B cell (primary cell): ENCODE measurements around the gene IDH3A. TPM values are rescaled to one million over a fixed set of nuclear protein-coding genes. Genes with fewer than 3 reads are reported as not detected.

Source experiments
- ATAC-seq: fragments of 200-7000 bp; cut with Tn5 transposase; one replicate; pipeline ENCODE4 v1.10.0; 2021; ENCODE audit warnings: low read depth, mild to moderate bottlenecking, moderate number of reproducible peaks, moderate library complexity
- CTCF ChIA-PET: fragments of 350-600 bp; sonication (Branson Sonifier 250); formaldehyde crosslinking; loops from one replicate; lab custom pipeline; 2021; ENCODE audit warnings: antibody characterized with exemption, inconsistent platforms; lab: Charles Lee
- POLR2A ChIA-PET: fragments of 350-600 bp; sonication (Branson Sonifier 250); formaldehyde crosslinking; loops from one replicate; lab custom pipeline; 2021; ENCODE audit warnings: antibody characterized with exemption; lab: Charles Lee
- DNase-seq: peaks from one replicate; pipeline ENCODE4 v3.0.0; 2013
- H2AFZ ChIP-seq: 2 replicates; pipeline ENCODE4 v1.6.1; 2012; ENCODE audit warnings: mild to moderate bottlenecking, low read depth, low read length; ENCODE audit not compliant: insufficient read depth, poor library complexity, severe bottlenecking
- H3K27ac ChIP-seq, 2 donors: 1 replicate in 1 of 2; 2 replicates in 1 of 2; pipeline ENCODE4 v1.5.1; 2012 to 2013; ENCODE audit warnings: low read length in 2 of 2, mild to moderate bottlenecking in 2 of 2, moderate library complexity in 1 of 2
- H3K27me3 ChIP-seq, 4 experiments: fragments of 200-600 bp in 1 of 4; sonication (generic) in 1 of 4; replicated peaks in 1 of 4; 1 replicate in 2 of 4; 2 replicates in 2 of 4; pipeline versions ENCODE4 v1.6.1 to v1.7.0; 2013 to 2016; ENCODE audit warnings: low read length in 3 of 4, mild to moderate bottlenecking in 2 of 4, mixed read lengths in 1 of 4, moderate library complexity in 1 of 4; ENCODE audit not compliant: insufficient read depth in 4 of 4, control insufficient read depth in 3 of 4; ENCODE audit errors: control extremely low read depth in 1 of 4
- H3K36me3 ChIP-seq, 2 experiments: replicated peaks in 1 of 2; 1 replicate in 1 of 2; 2 replicates in 1 of 2; pipeline versions ENCODE4 v1.6.1 to v1.7.1; 2013; ENCODE audit warnings: low read length in 1 of 2; ENCODE audit not compliant: insufficient read depth in 2 of 2, control insufficient read depth in 1 of 2; ENCODE audit errors: control extremely low read depth in 1 of 2, extremely low read depth in 1 of 2
- H3K4me1 ChIP-seq, 2 donors: fragments of 200-600 bp in 1 of 2; sonication (generic) in 1 of 2; 1 replicate in 1 of 2; 2 replicates in 1 of 2; pipeline versions ENCODE4 v1.5.1 to v1.6.1; 2013 to 2017; ENCODE audit warnings: low read length in 2 of 2; ENCODE audit not compliant: control insufficient read depth in 2 of 2, insufficient read depth in 2 of 2
- H3K4me2 ChIP-seq: replicated peaks from 2 replicates; pipeline ENCODE3; 2012; ENCODE audit warnings: mild to moderate bottlenecking, low read depth, low read length; ENCODE audit not compliant: poor library complexity, severe bottlenecking
- H3K4me3 ChIP-seq, 5 experiments: fragments of 200-600 bp in 1 of 5; sonication (generic) in 1 of 5; 1 replicate in 3 of 5; 2 replicates in 2 of 5; pipeline versions ENCODE4 v1.5.1 to v1.7.0; 2011 to 2016; ENCODE audit warnings: low read length in 4 of 5, mild to moderate bottlenecking in 4 of 5, low read depth in 2 of 5, control low read depth in 1 of 5, moderate library complexity in 1 of 5; ENCODE audit not compliant: insufficient read depth in 1 of 5; ENCODE audit errors: control extremely low read depth in 1 of 5, extremely low read depth in 1 of 5
- H3K79me2 ChIP-seq: fragments of 200-600 bp; sonication (generic); one replicate; pipeline ENCODE4 v1.6.0; 2016; ENCODE audit warnings: low read length; ENCODE audit not compliant: control insufficient read depth, insufficient read depth
- H3K9ac ChIP-seq: fragments of 200-600 bp; sonication (generic); 2 replicates; pipeline ENCODE4 v1.6.1; 2017; ENCODE audit warnings: mild to moderate bottlenecking, low read length, moderate library complexity
- H3K9me3 ChIP-seq, 3 donors: one replicate each; pipeline versions ENCODE4 v1.6.1 to v1.7.1; 2013; ENCODE audit warnings: low read length in 2 of 3; ENCODE audit not compliant: control insufficient read depth in 2 of 3, insufficient read depth in 1 of 3; ENCODE audit errors: control extremely low read depth in 1 of 3
- H4K20me1 ChIP-seq: 2 replicates; pipeline ENCODE4 v1.6.0; 2012; ENCODE audit warnings: mild to moderate bottlenecking, low read length; ENCODE audit not compliant: insufficient read depth, control insufficient read depth, poor library complexity, severe bottlenecking
- H3K27ac Mint-ChIP-seq: one replicate; pipeline ENCODE4 v1.8.0; 2021; ENCODE audit warnings: mixed read lengths
- H3K27me3 Mint-ChIP-seq: one replicate; pipeline ENCODE4 v1.8.0; 2021; ENCODE audit warnings: mixed read lengths
- H3K4me1 Mint-ChIP-seq: one replicate; pipeline ENCODE4 v1.8.0; 2021; ENCODE audit warnings: mixed read lengths
- H3K4me3 Mint-ChIP-seq: one replicate; pipeline ENCODE4 v1.8.0; 2021; ENCODE audit warnings: mixed read lengths
- H3K9me3 Mint-ChIP-seq: one replicate; pipeline ENCODE4 v1.8.0; 2022; ENCODE audit warnings: mixed read lengths; ENCODE audit not compliant: insufficient read depth
- EZH2 ChIP-seq: IDR thresholded peaks from 2 replicates; pipeline ENCODE4 v1.6.1; 2012; ENCODE audit warnings: borderline replicate concordance, low read depth, mild to moderate bottlenecking, moderate library complexity, low read length; ENCODE audit not compliant: insufficient read depth, poor library complexity, severe bottlenecking
- WGBS: methylation state at CpG from one replicate; pipeline ENCODE4 v1.1.5; 2013; ENCODE audit warnings: missing lambda C conversion rate; ENCODE audit not compliant: insufficient coverage; 5-methylcytosine and 5-hydroxymethylcytosine counted together
- intact Hi-C: fragments of 100-400 bp; cut with micrococcal nuclease; formaldehyde crosslinking; loops from one replicate; pipeline ENCODE4 v1.10.0; 2022
- polyA plus RNA-seq: library from polyadenylated mRNA; depleted of rRNA; stranded (reverse); fragments of >200 nt; gene quantifications from 2 replicates; pipeline ENCODE4 v1.2.3, GENCODE V29; 2012
- total RNA-seq, 2 donors: library from RNA; stranded (reverse); fragments of 120-200 nt in 1 of 2; gene quantifications; 1 replicate in 1 of 2; 2 replicates in 1 of 2; pipeline versions ENCODE4 v1.2.3 to v1.2.4, GENCODE V29; 2013 to 2022
- TF ChIP-seq, protein P1 (sequence below): fragments of 200-600 bp; IDR thresholded peaks from one replicate; pipeline ENCODE4 v1.8.0; 2022; ENCODE audit warnings: antibody characterized with exemption, mild to moderate bottlenecking

IDH3A gene
- total and polyA plus RNA-seq, 2 donors (not counting 1 experiment from before 2014, with no cell fraction given), result 39.7 to 71.7 TPM

DNA sequence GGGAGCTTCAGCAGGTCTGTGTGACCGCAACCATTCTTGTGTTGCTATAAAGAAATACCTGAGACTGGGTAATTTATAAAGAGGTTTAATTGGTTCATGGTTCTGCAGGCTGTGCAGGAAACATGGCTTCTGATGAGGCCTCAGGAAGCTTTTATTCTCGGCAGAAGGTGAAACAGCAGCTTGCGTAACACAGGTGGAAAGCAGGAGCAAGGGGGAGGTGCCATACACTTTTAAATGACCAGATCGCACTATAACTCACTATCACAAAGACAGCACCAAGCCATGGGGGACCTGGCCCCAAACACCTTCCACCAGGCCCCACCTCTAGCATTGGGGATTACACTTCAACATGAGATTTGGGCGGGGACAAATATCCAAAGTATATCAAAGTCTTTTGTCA lies 9.6 kb upstream of the IDH3A start:
- no peaks in the 10 kb centered on the region for H3K27me3 ChIP-seq
- H3K79me2 ChIP-seq, result no peaks in the 10 kb centered on the region
- no peaks in the 10 kb centered on the region for H3K27me3 Mint-ChIP-seq
- H3K4me3 Mint-ChIP-seq, result no peak overlapping the region
- no peak for ATAC-seq
- H3K27ac ChIP-seq, result no peak overlapping the region
- no peak overlapping the region for H3K9ac ChIP-seq
- H3K9me3 Mint-ChIP-seq, result no peaks in the 10 kb centered on the region
- WGBS, result 100% methylated on average over 2 of the region's 5 CpGs
- no peak overlapping the region for H3K4me3 ChIP-seq
- no peaks in the 10 kb centered on the region for H3K4me1 Mint-ChIP-seq
- intact Hi-C loops, result no loop called here
- DNase-seq, result no peak
- H2AFZ ChIP-seq, result no peak overlapping the region
- no peak overlapping the region for H3K4me2 ChIP-seq
- CTCF ChIA-PET, result interaction anchor here (1.3 to 15.2 kb wide), 2 partner anchors 55 to 181 kb away, joined by 3 to 322 read pairs; no protein-coding TSS in a partner anchor
- H3K4me1 ChIP-seq, result no peaks in the 10 kb centered on the region
- no peaks in the 10 kb centered on the region for H3K9me3 ChIP-seq
- TF ChIP-seq, protein P1, sequence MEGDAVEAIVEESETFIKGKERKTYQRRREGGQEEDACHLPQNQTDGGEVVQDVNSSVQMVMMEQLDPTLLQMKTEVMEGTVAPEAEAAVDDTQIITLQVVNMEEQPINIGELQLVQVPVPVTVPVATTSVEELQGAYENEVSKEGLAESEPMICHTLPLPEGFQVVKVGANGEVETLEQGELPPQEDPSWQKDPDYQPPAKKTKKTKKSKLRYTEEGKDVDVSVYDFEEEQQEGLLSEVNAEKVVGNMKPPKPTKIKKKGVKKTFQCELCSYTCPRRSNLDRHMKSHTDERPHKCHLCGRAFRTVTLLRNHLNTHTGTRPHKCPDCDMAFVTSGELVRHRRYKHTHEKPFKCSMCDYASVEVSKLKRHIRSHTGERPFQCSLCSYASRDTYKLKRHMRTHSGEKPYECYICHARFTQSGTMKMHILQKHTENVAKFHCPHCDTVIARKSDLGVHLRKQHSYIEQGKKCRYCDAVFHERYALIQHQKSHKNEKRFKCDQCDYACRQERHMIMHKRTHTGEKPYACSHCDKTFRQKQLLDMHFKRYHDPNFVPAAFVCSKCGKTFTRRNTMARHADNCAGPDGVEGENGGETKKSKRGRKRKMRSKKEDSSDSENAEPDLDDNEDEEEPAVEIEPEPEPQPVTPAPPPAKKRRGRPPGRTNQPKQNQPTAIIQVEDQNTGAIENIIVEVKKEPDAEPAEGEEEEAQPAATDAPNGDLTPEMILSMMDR, result no peak
- no peak for TF ChIP-seq EZH2
- H3K27ac Mint-ChIP-seq, result no peak overlapping the region
- H3K36me3 ChIP-seq, result no peaks in the 10 kb centered on the region
- H4K20me1 ChIP-seq, result no peaks in the 10 kb centered on the region
- POLR2A ChIA-PET, result no interaction called here

GRCh38 chr15:78140292-78140691 lies 8.9 kb upstream of the IDH3A start:
- ChIA-PET CTCF (interaction anchor here (1.3 to 15.2 kb wide), 2 partner anchors 54 to 181 kb away, joined by 3 to 322 read pairs; no protein-coding TSS in a partner anchor), POLR2A (no interaction called here)
- no peaks in the 10 kb centered on the region for H3K27me3 ChIP-seq
- intact Hi-C loops, result no loop called here
- H3K9me3 ChIP-seq, result no peaks in the 10 kb centered on the region
- ATAC-seq, result no peak
- no peak for DNase-seq
- H3K36me3 ChIP-seq, result no peaks in the 10 kb centered on the region
- H3K4me1 ChIP-seq, result no peaks in the 10 kb centered on the region
- H4K20me1 ChIP-seq, result no peaks in the 10 kb centered on the region
- no peak overlapping the region for H3K4me3 ChIP-seq
- H3K4me2 ChIP-seq, result no peak overlapping the region
- TF ChIP-seq, protein P1, result no peak
- TF ChIP-seq EZH2, result no peak
- no peak overlapping the region for H3K4me3 Mint-ChIP-seq
- no peak overlapping the region for H3K27ac Mint-ChIP-seq
- no peaks in the 10 kb centered on the region for H3K9me3 Mint-ChIP-seq
- no peak overlapping the region for H2AFZ ChIP-seq
- no peak overlapping the region for H3K9ac ChIP-seq
- H3K79me2 ChIP-seq, result no peaks in the 10 kb centered on the region
- no peak overlapping the region for H3K27ac ChIP-seq
- H3K4me1 Mint-ChIP-seq, result no peaks in the 10 kb centered on the region
- H3K27me3 Mint-ChIP-seq, result no peaks in the 10 kb centered on the region
